A549 (cell line): ENCODE results near the gene NOTCH2.
"Not testable (repeated sequence)": the region's sequence is repeated elsewhere in the genome, so short reads cannot be mapped to it uniquely, and the experiment has no call there.

Experiments
- EP300 ChIP-seq, 2 experiments: fragments of >200 bp; sonication (Bioruptor Twin); formaldehyde crosslinking; IDR thresholded peaks; 2 replicates in 1 of 2; 3 replicates in 1 of 2; pipeline ENCODE4 v1.6.1; 2016 to 2017
- JUN ChIP-seq, 2 experiments: fragments of >200 bp; sonication (Bioruptor Twin); formaldehyde crosslinking; IDR thresholded peaks; 2 replicates in 1 of 2; 3 replicates in 1 of 2; pipeline ENCODE4 v1.6.1; 2016 to 2017
- NFE2L2 ChIP-seq: fragments of 150-350 bp; conservative IDR thresholded peaks from 2 replicates; pipeline ENCODE4 v1.6.1; 2014; ENCODE audit warnings: low read length
- POLR2A ChIP-seq: IDR thresholded peaks from 2 replicates; pipeline ENCODE4 v1.6.1; 2012; ENCODE audit warnings: mild to moderate bottlenecking, low read length
- TF ChIP-seq, protein P1 (sequence below): fragments of >200 bp; sonication (Bioruptor Twin); formaldehyde crosslinking; IDR thresholded peaks from 3 replicates; pipeline ENCODE4 v1.5.1; 2016
- TF ChIP-seq, protein P2 (sequence below): IDR thresholded peaks from 2 replicates; pipeline ENCODE4 v1.6.1; 2012

DNA sequence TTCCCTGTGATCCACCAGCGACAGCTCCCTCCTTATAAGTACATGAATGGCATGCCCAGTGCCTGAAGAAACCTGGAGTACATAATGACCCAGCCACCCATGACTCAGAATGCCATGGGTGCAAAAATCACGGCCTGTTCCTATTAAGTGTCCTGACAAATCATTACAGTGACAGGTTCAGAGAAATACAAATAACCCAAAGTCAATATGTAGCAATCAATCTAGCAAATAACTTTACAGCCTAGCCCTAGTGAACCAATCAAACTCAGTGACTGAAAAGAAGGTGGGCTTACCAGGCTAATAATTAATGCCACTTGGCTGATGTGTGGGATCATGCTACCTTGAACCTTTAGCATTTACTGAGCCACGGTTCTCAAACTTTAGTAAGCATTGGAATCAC is 37.2 kb downstream of the NOTCH2 start:
- TF ChIP-seq NFE2L2; POLR2A; JUN (IDR thresholded peaks at IDR 0.05); EP300 (IDR thresholded peaks at IDR 0.05): not testable (repeated sequence)
- TF ChIP-seq, protein P1, sequence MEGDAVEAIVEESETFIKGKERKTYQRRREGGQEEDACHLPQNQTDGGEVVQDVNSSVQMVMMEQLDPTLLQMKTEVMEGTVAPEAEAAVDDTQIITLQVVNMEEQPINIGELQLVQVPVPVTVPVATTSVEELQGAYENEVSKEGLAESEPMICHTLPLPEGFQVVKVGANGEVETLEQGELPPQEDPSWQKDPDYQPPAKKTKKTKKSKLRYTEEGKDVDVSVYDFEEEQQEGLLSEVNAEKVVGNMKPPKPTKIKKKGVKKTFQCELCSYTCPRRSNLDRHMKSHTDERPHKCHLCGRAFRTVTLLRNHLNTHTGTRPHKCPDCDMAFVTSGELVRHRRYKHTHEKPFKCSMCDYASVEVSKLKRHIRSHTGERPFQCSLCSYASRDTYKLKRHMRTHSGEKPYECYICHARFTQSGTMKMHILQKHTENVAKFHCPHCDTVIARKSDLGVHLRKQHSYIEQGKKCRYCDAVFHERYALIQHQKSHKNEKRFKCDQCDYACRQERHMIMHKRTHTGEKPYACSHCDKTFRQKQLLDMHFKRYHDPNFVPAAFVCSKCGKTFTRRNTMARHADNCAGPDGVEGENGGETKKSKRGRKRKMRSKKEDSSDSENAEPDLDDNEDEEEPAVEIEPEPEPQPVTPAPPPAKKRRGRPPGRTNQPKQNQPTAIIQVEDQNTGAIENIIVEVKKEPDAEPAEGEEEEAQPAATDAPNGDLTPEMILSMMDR = not testable (repeated sequence)
- TF ChIP-seq, protein P2, sequence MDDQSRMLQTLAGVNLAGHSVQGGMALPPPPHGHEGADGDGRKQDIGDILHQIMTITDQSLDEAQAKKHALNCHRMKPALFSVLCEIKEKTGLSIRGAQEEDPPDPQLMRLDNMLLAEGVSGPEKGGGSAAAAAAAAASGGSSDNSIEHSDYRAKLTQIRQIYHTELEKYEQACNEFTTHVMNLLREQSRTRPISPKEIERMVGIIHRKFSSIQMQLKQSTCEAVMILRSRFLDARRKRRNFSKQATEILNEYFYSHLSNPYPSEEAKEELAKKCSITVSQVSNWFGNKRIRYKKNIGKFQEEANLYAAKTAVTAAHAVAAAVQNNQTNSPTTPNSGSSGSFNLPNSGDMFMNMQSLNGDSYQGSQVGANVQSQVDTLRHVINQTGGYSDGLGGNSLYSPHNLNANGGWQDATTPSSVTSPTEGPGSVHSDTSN = not testable (repeated sequence)
